Glomerular visceral epithelial cell (primary cell): ENCODE results near the gene ARHGEF28.

Experiments used
- DNase-seq: peaks from one replicate; pipeline ENCODE4 v3.0.0-alpha.2; 2016; ENCODE audit errors: extremely low spot score

Gene ARHGEF28

GRCh38 chr5:73692166-73692640, 66.2 kb downstream of the ARHGEF28 start:
- DNase-seq, result peak; percentile 60

- no peak for DNase-seq
Measured at GRCh38 chr5:73692981-73693380, 67.0 kb downstream of the ARHGEF28 start.

- DNase-seq, result peak; percentile 37
Measured at GRCh38 chr5:73693573-73694061, 67.6 kb downstream of the ARHGEF28 start.

GRCh38 chr5:73694089-73694488, 68.1 kb downstream of the ARHGEF28 start:
- DNase-seq, result no peak

- no peak for DNase-seq
Measured at GRCh38 chr5:73698011-73698410, 72.0 kb downstream of the ARHGEF28 start.

GRCh38 chr5:73701566-73701965, 75.6 kb downstream of the ARHGEF28 start:
- no peak for DNase-seq

- DNase-seq, result no peak
Measured at GRCh38 chr5:73702534-73702933, 76.5 kb downstream of the ARHGEF28 start.

- no peak for DNase-seq
Measured at GRCh38 chr5:73702951-73703350, 77.0 kb downstream of the ARHGEF28 start.

- no peak for DNase-seq
Measured at GRCh38 chr5:73705364-73705763, 79.4 kb downstream of the ARHGEF28 start.

GRCh38 chr5:73706963-73707362, 81.0 kb downstream of the ARHGEF28 start:
- DNase-seq, result no peak

- peak; percentile 67 for DNase-seq
Measured at GRCh38 chr5:73709536-73710129, 83.6 kb downstream of the ARHGEF28 start.

- no peak for DNase-seq
Measured at GRCh38 chr5:73716284-73716808, 90.3 kb downstream of the ARHGEF28 start.

GRCh38 chr5:73718762-73719161, 92.8 kb downstream of the ARHGEF28 start:
- no peak for DNase-seq

- no peak for DNase-seq
Measured at GRCh38 chr5:73719632-73720031, 93.6 kb downstream of the ARHGEF28 start.

- DNase-seq, result no peak
Measured at GRCh38 chr5:73722231-73722630, 96.2 kb downstream of the ARHGEF28 start.

GRCh38 chr5:73726071-73726470, 100.1 kb downstream of the ARHGEF28 start:
- DNase-seq, result no peak

GRCh38 chr5:73726606-73727231, 100.7 kb downstream of the ARHGEF28 start:
- DNase-seq, result no peak

GRCh38 chr5:73727470-73727869, 101.5 kb downstream of the ARHGEF28 start:
- DNase-seq, result no peak

- DNase-seq, result no peak
Measured at GRCh38 chr5:73728493-73729273, 102.7 kb downstream of the ARHGEF28 start.

- no peak for DNase-seq
Measured at GRCh38 chr5:73729329-73729728, 103.3 kb downstream of the ARHGEF28 start.

- no peak for DNase-seq
Measured at GRCh38 chr5:73732045-73732444, 106.0 kb downstream of the ARHGEF28 start.

- DNase-seq, result no peak
Measured at GRCh38 chr5:73733219-73733618, 107.2 kb downstream of the ARHGEF28 start.
